GM21717 (cell line): ENCODE results near the gene ALLC.
"Not testable (repeated sequence)": the region's sequence is repeated elsewhere in the genome, so short reads cannot be mapped to it uniquely, and the experiment has no call there.

Experiments used
- ATAC-seq: cut with Tn5 transposase; IDR thresholded peaks from one replicate; pipeline ENCODE4 v1.9.1; 2021; ENCODE audit warnings: mild to moderate bottlenecking, moderate library complexity; ENCODE audit not compliant: unreplicated experiment

ALLC gene

DNA sequence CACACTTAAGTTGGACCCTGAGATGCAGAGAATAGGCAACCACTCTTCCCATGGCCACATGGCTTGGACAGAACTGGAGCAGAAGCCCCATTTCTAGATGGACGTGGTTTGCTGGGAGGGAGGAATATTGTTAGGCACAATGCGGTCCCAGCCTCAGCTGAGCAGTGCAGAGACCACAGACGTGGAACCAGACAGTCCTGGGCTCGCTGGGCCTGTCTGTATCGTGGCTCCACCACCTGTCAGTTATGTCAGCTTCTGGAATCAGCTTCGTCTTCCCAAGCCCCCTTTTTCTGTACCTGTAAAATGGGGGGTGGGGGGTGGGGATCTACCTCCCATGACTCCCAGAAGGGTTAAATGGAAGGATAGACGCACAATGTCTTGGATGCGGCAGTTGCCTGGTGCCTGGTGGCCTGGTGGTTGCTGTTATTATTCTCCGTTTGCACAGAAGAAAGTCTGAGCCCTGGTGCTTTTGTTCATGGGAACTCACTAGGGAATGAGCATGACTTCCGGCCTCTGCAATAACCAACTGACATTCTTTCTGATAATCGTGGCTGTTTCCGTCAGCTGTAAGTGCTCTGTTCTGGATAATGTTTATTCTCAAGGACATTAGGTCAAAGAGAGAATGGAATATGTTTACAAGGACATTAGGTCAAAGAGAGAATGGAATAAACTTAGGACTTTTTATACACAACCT lies 31.7 kb upstream of the ALLC start:
- no peak for ATAC-seq

DNA sequence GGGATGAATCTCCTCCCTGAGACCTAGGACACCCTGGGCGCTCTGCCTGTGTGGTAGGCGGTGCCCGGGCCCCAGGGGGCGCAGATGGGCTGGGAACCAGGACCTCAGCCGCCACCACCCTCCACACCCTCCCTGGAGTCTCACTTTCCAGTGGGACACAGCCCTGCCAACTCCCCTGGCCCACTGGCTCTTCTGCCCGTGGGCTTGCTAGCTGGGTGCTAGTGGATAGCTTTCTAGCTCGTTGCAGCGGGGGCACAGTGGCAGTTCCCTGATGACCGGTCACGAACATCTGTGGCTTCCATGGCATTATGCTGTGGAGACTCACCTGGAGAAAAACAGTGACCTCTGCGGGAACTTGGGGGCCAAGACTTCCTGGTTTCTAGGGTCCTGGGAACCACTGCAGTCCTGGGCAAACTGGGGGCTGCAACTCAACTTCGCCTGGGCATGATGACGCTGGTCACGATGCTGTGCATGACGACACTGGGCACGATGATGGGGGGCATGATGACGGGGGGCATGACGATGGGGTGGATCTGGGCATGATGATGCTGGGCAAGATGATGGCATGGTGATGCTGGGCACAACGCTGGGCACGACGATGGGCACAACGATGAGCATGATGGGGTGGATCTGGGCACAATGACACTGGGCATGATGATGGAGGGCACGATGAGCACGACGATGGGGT lies 31.0 kb upstream of the ALLC start:
- ATAC-seq = no peak

DNA sequence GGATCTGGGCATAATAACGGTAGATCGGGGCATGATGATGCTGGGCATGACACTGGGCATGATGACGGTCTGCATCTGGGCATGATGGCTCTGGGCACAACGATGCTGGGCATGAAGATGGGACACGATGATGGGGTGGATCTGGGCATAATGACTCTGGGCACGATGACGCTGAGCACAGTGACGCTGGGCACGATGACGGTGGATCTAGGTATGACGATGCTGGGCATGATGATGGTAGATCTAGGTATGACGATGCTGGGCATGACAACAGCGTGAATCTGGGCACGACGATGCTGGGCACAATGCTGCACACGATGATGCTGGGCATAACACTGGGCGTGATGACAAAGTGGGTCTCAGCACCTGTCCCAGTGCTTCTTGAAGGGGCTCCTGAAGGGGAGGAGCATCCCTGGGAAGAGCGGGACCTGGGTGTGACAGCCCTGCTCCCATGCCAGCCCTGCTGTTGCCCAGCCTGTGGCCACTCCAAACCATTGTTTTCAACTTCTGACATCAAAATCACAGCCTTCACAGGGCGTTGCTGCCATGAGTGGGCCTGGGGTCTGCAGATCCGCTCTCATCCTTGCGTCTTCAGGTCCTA lies 30.4 kb upstream of the ALLC start:
- ATAC-seq = no peak

DNA sequence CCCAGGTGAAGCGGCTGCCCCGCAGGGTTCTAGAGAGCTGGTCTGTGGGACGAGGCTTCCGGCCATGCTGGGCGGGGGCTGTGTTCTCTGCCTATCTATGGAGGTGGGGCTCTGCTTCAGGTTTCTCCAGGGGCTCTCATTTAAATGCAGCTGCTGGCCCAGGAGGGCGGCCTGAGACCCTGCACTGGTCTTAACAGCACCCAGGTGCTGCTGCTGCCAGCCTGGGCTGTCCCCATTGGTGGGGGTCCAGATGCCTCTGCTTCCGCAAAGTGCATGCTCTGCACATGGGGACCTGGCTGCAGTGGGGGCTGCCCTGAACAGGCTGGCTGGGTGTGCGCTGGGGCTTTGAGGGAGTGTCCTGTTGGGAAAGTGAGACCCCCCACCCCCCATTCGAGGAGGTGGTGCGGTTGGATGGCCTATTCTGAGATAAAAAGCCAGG lies 29.7 kb upstream of the ALLC start:
- no peak for ATAC-seq

DNA sequence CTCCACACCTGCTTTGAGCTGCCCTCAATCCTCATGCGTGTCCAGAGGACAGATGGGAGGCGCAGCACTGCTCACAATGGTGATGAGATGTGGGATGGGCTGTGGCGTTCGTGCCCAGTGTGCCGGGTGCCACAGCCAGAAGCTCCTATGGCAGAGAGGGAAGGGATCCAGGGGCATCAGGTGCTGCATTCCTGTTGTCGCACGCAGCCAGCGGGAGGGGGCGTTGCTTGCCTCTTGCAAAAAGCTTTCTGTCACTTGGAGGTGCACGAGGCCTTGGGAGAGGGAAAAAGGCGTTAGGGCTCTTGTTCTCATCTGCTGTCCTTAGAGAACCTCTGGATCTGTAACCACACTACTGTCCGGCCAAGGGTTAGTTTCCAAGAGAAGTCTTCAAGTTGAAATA lies 29.2 kb upstream of the ALLC start:
- ATAC-seq = no peak

DNA sequence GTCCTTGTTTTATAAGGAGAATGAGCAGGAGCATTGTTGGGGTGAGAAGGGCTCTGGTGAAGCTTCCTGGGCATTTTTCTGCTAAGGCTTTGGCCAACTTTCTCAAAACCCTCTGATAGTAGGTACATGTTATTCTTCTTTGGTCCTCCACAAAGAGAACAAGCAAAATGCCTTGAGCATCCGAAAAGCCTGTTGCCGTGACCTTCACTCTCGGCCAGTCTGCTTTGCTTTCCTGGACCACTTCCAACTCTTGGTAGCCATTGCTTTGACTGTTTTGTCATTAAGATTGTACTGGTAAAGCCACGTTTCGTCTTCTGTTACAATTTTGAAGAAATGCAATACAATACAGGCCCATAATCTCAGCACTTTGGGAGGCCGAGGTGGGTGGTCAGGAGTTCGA lies 27.4 kb upstream of the ALLC start:
- no peak for ATAC-seq

DNA sequence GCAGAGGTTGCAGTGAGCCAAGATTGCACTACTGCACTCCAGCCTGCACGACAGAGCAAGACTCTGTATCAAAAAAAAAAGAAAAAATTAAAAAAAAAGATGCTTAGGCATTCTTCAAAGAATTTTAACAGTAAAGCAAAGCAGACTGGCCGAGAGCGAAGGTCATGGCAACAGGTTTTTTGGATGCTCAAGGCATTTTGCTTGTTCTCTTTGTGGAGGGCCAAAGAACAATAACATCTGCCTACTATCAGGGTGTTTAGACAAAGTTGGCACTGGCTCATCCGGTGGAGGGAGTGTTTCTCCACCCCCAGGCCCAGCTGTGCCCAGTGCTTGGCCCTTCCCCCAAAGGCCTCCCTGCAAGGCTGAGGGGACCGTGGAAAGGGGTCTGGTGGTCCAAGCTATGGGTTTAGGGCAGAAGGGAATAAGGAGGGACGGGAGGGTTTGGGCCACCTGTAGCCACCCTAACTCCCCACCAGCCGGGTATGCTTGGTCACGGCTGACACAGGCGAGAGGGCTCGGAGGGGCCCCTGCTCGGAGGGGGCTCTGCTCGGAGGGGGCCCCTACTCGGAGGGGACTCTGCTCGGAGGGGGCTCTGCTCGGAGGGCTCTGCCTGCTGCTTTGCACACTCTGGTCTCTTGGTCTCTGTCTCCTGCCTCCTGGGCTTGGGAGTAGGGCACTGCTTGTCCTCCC lies 26.7 kb upstream of the ALLC start:
- no peak for ATAC-seq

DNA sequence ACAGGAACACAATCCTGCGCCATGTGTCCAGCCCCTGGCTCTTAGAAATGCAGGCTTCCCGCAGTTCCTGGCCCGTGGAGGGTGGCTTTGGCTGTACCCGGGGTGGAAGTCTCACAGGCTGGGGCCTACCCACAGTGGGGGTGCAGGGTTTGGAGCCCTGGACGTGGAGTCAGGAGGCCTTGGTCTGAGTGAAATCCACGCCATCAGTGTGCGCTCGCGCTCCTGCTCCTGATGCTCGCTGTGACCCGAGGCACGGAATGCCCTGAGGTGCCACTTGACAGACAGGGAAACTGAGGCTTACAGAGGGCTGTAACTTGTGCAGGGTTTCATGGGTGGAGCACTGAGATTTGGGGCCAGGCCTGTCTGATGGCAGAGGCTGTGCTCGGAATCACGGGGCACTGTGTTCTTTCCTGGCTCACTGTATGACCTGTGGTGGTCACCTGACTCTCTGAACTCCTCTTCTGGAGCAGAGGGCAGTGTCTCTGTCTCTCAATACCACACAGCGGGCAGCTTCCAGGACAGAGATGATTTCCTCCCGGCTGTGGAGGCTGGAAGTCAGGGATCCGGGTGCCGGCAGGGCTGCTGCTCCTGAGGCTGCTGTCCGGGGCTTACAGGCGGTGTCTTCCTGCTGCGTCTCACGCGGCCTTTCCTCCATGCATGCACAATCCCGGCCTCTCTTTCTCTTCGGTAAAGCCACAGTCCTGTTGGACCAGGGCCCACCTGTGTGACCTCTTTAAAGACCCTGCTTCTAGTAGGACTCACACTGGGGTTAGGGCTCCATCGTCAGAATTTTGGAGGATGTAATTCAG lies 25.9 kb upstream of the ALLC start:
- ATAC-seq = no peak

DNA sequence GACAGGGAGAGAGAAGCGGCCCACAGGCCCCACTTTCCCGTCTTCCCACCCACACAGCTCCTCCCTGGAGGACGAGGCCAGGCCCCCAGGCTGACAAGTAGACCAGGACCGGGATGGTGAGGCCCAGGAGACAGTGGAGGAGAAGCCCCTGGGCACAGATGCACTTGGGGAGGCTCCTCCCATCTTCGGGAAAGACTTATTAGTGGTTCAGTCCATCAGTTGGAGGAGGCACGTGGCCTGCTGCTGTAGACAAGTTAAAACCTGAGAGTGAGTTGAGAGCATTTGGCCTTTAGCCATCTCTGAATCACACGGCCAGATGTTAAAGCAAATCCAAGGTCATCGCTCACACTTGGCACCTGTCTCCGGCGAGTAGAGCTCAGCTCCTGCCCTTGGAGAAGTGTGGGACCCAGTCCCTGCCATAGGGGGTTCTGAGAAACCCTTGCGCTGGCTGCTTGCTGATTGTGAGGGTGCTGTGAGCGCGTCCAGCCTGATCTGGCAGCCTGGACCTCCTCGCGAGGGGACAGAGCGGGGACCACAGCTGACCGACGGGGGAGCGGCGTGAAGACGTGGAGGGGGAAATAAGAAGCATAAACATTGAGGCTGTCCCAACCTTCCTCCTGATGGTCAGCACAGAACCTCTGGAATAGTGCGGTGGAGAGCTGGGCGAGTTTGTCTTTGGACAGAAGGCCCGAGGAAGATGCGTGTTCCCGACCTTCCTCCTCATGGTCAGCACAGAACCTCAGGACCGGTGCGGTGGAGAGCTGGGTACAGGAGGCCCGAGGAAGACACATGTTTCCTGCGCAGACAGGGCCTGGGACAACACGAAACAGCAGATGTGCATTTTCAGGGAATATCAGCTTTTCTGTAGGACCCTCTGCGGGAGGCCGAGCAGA lies 24.7 kb upstream of the ALLC start:
- ATAC-seq = no peak

DNA sequence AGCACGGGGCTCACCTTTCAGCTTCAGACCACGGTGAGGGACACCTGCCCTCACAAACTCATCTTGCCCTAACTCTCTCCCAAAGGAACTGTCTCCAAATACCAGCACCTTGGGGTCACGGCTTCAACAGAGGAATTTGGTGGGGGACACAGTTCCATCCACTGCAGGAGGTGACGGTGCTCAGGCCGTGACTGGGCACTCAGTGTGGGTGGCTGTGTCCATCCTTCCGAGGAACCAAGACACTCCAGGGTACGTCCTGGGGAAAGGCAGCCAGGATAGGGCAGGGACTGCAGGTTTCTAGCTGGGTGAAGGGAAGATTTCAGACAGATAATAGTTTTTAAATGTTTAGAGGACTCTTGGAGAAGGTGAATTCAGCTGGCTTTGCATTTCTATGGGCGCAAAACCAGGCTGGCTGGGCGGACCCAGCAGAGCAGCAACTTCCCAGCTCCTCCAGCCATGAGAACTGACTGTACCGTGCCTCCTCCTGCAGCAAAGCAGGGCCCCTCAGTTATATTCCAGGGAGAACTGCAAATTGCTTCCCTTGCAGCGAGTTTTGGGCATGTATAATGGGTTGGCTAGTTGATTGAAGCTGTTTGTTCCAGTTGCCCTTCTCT lies 23.9 kb upstream of the ALLC start:
- ATAC-seq = no peak

DNA sequence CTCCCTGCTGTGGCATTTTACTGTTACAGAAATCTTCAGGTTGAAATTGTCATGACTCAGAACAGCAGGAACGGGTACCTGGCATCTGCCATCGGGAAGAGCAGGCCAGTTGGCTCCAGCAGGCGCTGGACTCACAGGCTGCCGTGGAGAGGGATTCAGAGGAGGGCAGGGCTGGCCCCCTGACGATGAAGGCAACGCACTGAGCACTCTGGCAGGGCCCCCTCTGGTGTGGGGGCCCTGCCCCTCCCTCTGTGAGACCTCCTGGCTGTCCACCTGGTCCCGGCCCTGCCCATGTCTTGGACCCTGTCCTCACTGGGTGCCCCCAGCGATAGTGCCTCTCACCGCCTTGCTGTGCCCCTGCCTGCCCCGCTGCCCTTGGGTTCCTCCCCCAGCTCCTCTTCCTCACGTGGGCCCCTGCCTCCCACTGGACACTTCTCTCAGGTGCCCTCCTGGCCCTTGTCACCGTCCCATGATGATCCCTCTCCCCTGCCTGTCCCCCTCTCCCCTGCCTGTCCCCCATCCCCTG lies 23.3 kb upstream of the ALLC start:
- no peak for ATAC-seq

DNA sequence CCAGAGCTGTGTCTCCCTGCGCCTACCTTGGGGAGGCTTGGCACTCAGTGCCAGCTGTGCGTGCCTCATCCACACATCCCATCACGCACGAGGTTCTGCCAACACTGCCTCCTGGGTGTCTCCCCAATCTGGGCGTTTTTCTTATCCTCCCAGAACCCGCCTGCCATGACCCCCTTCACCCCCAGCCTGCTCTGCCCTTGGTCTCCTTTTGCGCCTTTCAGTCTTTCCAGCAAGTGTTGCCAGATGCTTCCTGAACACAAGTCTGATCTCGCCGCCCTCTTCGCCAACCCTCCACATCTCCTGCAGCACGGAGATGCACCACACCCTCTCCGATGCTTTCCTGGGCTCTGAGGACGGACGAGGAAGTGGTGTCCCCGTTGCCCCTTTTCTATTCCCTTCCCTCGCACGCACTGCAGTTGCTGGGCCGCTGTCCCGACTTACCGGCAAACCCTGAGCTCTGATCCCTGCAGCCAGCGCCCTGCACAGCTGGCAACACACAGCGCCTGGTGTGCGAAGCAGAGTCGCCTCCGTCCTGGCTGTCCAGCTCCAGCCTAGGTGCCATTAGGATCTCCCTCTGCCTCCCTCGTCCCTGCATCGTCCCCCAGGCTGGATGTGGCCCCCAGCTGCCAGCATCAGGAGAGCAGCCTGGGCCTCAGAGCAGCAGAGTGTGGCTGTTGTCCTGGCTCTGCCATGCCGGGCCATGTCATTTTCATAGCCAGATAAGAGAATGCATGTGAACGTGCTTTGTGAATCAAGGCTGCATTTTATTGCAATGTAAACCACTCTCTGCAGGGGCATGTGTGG lies 22.6 kb upstream of the ALLC start:
- no peak for ATAC-seq

DNA sequence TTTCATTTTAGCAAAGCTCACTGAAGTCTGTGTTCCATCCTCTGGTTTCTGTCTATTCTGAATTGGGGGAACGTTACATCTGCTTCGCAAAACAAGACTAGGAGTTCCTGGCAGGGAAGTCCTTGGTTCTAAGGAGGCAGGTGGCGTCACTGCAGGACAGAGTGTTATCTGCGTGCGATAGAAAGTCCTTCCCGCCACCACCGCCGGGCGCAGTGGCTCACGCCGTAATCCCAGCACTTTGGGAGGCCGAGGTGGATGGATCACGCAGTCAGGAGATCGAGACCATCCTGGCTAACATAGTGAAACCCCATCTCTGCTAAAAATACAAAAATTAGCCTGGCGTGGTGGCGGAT lies 22.0 kb upstream of the ALLC start:
- not testable (repeated sequence) for ATAC-seq

DNA sequence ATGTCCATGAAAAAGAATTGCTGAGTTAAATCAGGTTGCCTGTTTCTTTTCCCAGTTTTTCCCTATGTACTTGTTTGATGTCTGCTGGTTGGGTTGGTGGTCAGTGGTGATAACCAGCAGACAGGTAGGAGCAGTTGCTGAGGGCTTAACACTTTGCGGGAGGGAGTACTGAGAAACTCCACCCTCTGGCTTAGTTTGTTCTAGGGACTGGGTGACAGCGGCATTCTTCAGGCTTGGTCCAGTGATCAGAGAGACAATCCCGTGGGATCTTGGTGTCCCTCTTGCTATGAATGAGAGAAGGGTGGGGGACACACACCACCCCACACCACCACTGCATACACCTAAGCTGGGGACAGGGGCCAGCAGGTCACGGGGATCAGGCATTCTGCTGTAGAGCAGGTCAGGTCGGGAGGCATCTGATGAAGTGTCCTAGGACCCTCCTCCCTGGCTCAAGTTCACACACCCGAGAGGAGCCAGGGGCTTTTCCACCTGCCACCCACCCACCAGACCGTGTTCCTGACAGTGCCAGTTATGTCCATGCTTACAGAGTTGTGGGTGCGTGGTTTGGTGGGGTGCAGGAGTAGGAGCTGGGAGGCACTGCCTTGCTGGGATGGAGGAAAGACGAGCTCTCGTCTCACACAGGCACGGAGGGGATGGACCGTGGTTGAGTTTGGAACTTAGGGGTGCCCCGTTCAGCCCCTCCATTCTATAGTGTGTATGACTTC lies 21.3 kb upstream of the ALLC start:
- ATAC-seq = no peak

DNA sequence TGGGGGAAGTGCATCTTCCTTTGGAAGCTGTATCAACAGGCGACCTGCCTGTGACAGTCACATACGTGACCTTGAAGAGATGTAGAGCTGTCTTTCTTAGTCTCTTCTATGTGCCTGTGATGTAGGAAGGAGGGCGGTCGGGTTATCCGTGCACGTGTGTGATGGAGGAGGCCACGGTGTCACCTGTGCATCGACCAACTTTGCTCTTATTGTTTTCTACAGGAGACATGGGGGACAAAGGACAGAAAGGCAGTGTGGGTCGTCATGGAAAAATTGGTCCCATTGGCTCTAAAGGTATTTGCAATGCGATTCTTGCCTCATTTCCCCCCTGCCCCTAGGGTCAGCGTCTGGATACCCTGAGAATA lies 20.7 kb upstream of the ALLC start:
- no peak for ATAC-seq

DNA sequence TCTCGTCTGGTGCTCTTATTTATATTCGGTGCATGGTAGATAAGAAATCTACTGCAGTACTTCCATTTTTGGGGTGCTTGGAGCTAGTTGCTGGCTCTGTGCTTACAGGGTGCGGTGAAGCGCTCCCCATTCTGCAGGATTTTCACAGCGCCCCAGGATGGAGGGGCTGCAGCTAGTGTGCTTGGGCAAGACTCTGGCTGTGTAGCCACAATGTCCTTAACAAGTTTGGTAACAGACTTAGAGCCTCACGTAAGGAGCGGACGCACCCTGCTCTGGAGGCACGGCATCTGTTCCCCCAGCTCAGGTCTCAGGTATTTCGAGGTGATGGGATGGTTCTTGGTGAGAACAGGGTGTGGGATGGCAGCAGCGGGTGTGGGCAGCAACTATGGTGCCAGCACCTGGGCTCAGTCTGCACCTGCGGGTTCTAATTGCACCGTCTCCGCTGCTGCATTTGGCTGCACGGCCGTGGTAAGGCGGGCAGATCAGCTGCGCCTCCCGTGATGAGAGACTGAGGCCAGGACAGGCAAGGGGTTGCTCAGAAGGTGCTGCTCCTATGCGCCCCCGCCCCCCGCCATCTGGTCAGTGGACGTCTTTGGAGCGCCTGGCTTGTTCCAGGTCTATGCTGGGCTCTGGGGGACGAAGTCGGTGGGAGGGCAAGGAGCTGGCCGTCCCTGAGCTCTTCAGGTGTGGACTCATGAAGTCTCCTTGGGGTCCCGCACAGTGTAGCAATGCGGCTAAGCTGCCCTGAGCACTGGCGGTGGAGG lies 20.1 kb upstream of the ALLC start:
- ATAC-seq = no peak

DNA sequence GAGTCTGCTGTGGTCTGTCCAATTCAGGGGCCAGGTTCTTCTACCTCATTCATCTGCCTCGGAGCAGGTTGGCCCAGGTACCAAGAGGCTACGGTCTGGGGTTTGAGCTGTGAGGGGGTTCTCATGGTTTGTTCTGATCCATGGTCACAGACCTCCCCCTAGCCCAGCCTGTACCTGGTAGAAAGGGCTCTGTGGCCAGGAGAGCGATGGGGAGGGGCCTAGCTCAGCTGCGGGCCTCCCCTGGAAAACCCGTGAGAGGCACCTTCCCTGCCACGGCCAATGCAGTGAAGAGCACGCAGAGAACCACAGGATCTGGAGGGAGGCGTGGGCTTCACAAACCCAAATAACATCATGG lies 19.6 kb upstream of the ALLC start:
- ATAC-seq = no peak
